Fibroblast of the aortic adventitia (primary cell): ENCODE measurements around the gene LGMN. TPM values are rescaled to one million over a fixed set of nuclear protein-coding genes. Genes with fewer than 3 reads are reported as not detected.

Experiments used
- DNase-seq: peaks from one replicate; pipeline ENCODE4 v3.0.0-alpha.2; 2010; ENCODE audit warnings: low read depth
- H3K4me3 ChIP-seq: 2 replicates; pipeline ENCODE4 v1.5.1; 2011; ENCODE audit warnings: low read depth, mild to moderate bottlenecking, control low read depth, low read length, moderate library complexity
- CTCF ChIP-seq: IDR thresholded peaks from 2 replicates; pipeline ENCODE4 v1.5.1; 2011; ENCODE audit warnings: mild to moderate bottlenecking, low read length, control low read depth, inconsistent platforms; ENCODE audit not compliant: insufficient read depth
- total RNA-seq: library from RNA; depleted of rRNA; stranded (reverse); fragments of >200 nt; gene quantifications from 2 replicates; pipeline ENCODE4 v1.2.3, GENCODE V29; 2012; ENCODE audit warnings: low replicate concordance

Gene LGMN
- total RNA-seq, 1 donor, result 28.6 TPM

GRCh38 chr14:92704821-92705220 lies 43.6 kb downstream of the LGMN start:
- no peak for TF ChIP-seq CTCF
- no peak overlapping the region for H3K4me3 ChIP-seq
- DNase-seq, result no peak

- DNase-seq, result no peak
- TF ChIP-seq CTCF, result no peak
- H3K4me3 ChIP-seq, result no peak overlapping the region
Observed at GRCh38 chr14:92704036-92704804, 44.2 kb downstream of the LGMN start.

- no peak for DNase-seq
- H3K4me3 ChIP-seq, result no peak overlapping the region
- TF ChIP-seq CTCF, result no peak
Observed at GRCh38 chr14:92703516-92703915, 44.9 kb downstream of the LGMN start.

GRCh38 chr14:92702441-92702918 lies 45.9 kb downstream of the LGMN start:
- H3K4me3 ChIP-seq, result no peak overlapping the region
- no peak for DNase-seq
- no peak for TF ChIP-seq CTCF

- TF ChIP-seq CTCF, result no peak
- DNase-seq, result no peak
- H3K4me3 ChIP-seq, result no peak overlapping the region
Observed at GRCh38 chr14:92701826-92702225, 46.6 kb downstream of the LGMN start.

GRCh38 chr14:92698393-92698792 lies 50.0 kb downstream of the LGMN start:
- no peak for DNase-seq
- TF ChIP-seq CTCF, result no peak
- no peak overlapping the region for H3K4me3 ChIP-seq
